Effector CD8-positive, alpha-beta T cell (primary cell): ENCODE results near the gene ACTR6.
"Not testable (repeated sequence)": the region's sequence is repeated elsewhere in the genome, so short reads cannot be mapped to it uniquely, and the experiment has no call there.

Experiments used
- DNase-seq: peaks from one replicate; lab custom pipeline; 2025; lab: John Stamatoyannopoulos, UW

Gene ACTR6

DNA sequence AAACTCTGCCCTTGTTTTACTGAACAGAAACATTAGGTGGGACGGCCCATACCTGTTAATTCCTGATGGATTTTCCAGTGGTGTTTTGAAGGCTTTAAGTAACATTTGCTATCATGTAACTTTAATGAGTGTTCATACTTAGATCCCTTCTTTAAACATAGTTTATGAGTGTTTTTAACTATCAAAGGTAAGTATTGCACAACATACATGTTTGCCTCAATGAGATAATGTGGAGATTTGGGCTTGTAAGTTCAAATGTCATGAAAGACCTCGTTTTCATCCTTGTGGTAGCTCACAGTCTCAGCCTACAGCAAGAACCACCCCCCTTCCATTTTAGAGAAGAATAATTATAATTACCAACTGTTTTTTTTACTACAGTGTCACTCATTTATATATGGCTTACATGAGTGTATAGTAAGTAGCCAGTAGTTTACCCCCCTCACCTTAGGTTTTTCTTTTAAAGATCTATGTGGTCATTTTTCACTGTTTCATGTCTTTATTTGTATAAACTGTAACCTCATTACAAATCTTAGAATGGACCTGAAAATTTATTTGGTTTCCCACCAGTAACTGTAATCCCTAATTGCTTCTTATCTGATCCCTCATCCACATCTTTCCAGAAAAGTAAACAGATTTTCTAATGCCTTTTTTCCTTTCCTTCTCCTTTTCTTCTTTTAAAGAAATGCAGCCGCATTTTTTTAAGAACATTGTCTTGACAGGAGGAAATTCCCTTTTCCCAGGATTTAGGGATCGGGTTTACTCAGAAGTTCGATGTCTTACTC lies 18.9 kb downstream of the ACTR6 start:
- no peak for DNase-seq

DNA sequence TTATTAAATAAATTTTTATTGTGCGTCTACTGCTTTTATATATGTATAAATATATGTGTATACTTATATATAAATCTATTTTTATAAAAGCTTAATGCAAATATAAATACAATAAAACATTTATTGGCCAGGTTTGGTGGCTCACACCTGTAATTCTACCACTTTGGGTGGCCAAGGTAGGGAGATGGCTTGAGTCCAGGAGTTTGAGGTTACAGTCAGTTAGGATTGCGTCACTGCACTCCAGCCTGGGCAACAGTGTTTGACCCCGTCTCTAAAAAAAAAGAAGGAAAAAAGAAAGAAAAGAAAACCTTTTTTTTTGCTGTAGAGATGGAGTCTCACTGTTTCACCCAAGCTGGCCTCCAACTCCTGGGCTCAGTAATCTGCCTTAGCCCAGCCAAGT lies 20.9 kb downstream of the ACTR6 start:
- DNase-seq: no peak

DNA sequence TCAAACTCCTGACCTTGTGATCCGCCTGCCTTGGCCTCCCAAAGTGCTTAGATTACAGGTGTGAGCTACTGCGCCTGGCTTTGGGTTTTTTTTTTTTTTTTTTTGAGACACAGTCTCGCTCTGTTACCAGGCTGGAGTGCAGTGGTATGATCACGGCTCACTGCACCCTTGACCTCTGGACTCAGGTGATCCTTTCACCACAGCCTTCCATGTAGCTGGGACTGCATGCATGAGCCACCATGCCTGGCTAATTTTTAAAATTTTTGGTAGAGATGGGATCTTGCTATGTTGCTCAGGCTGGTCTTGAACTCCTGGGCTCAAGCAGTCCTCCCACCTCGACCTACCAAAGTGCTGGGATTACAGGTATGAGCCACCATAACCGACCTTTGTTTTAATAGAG lies 21.6 kb downstream of the ACTR6 start:
- not testable (repeated sequence) for DNase-seq

DNA sequence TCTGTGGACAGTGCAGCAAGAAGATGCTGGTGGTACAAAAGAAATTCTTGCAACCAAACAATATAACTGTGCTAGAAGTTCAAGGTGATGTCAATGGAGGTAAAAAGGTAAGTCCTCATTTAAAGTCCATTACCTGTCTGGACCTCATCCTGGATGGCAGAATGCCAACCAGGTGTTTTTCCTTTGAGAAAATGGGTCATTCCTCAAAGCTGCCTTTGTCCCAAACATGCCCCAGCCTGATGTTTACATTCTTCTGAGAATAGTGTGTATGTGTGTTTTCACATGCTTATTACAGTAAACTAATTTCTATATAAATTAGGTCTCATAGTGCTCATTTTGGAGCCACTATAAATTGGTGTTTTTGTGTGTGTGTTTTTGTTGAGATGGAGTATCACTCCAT lies 24.9 kb downstream of the ACTR6 start:
- no peak for DNase-seq

DNA sequence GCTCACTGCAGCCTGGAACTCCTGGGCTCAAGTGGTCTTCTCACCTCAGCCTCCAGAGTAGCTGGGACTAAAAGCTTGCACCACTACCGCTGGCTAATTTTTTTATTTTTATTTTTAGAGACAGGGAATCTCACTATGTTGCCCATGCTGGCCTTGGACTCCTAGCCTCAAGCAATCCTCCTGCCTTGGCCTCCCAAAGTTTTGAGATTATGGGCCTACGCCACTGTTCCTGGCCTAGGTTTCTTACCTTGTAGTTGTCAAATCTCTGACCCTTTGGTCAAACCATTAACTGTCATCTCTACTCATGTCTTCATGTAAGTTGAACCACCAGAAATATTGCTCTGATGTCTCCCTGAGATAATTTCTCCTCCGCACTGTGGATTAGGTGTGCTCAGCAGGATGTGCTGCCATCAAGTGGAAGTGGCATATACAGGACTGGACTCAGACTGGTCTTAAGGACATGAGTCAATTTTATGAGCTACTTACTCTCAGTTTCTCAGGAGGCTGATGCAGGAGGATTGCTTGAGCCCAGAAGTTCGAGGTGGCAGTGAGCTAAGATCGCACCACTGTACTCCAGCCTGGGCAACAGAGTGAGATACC lies 28.5 kb downstream of the ACTR6 start:
- DNase-seq: no peak

DNA sequence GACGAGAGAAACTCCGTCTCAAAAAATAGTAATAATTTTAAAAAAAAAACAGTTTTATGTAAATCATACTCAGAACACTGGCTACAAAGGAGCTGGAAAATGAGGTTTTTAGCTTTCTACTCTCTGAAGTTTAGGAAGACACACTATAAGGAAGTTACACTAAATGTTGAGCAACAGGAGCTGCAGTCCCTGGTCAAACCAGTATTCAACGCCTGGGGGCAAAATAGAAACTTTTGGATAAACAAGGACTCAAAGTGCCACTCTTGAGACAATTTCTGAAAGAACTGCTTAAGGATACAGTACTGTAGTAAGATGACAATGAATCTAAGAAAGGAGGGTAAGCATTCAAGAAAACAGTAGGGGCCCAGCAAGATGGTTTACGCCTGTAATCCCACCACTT lies 29.3 kb downstream of the ACTR6 start:
- no peak for DNase-seq

DNA sequence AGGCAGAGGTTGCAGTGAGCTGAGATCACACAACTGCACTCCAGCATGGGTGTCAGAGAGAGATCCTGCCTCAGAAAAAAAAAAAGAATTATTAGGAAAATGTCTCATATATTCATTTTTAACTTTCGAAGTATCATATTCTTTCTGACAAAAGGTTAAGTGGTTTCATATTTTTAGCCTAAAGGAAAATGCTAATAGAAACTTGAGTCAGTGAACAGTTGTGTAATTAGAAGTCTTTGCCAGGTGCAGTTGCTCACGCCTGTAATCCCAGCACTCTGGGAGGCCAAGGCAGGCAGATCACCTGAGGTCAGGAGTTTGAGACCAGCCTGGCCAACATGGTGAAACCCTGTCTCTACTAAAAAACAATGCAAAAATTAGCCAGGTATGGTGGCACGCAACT lies 31.3 kb downstream of the ACTR6 start:
- DNase-seq: not testable (repeated sequence)

DNA sequence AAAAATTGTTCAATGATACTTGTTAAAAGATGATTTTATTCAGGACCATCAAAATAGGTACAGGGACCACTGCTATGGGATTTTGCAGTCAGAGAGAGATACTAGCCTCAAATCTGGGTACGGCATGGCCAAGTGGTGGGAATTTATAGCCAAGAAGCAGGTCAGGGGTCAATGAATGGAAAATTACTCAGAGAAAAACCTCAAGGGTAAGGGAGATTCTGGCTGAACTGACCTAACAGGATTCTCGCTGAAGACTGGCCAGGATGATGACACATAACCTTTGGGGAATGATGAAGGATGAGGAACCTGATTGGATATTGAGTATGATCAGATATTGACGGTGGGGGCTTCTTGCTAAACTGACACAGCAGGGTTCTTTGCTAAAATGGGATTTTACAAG lies 33.6 kb downstream of the ACTR6 start:
- DNase-seq: no peak

DNA sequence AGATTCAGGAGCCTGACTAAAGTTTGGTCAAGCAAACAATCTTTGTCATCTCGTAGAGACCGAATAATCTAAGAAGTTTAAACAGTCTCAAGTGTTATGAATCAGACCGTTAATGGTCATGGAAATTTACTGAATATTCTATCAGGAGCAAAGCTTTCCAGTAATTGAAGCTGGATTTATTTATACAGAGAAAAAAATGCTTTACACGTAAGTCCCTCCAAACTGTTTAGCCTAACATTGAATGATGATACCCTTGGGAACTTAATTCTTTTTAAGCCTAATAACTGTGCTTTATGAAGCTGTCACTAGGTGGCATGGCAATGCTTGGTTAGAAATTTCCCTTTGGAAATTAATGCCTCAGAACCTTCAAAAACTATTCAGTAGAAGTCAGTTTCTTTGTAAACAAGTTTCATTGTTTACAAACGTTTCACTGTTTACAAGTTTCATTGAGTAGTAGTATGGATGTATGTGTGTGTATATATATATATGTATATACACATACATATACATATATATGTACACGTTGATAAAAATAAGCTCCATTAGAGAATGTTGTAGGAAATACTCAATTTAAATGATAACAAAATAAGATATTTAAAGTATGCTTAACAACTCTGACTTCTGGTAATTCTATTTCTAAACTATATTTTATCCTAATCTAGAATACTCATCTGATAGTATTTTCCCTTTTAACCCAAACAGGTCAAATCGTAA lies 34.1 kb downstream of the ACTR6 start:
- no peak for DNase-seq

DNA sequence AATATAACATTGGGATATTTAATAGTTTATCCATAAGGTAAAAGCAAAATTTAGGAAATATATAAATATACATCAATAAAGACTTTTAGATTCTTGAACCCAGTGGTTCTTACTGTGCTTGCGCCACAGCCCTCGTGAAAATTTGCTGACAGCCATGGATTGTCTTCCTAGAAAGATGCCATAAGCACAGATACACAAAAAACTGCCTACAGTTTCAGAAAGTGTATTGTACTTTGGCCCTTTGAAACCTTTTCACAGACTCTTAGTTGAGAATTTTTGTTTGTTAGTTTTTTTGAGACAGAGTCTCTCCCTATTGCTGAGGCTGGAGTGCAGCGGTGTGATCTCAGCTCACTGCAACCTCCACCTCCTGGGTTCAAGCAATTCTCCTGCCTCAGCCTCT lies 38.2 kb downstream of the ACTR6 start:
- DNase-seq: no peak

DNA sequence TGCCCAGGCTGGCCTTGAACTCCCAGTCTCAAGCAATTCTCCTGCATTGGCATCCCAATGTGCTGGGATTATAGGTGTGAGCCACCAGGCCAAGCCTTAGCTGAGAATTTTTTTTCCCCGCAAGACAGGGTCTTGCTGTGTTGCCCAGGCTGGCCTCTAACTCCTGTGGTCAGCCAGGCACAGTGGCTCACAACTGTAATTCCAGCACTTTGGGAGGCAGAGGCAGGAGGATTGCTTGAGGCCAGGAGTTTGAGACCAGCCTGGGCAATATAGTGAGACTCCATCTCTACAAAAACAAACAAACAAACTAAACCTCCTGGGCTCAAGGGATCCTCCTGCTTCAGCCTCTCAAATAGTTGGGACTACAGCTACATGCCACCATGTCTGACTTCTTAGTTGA lies 39.0 kb downstream of the ACTR6 start:
- no peak for DNase-seq

DNA sequence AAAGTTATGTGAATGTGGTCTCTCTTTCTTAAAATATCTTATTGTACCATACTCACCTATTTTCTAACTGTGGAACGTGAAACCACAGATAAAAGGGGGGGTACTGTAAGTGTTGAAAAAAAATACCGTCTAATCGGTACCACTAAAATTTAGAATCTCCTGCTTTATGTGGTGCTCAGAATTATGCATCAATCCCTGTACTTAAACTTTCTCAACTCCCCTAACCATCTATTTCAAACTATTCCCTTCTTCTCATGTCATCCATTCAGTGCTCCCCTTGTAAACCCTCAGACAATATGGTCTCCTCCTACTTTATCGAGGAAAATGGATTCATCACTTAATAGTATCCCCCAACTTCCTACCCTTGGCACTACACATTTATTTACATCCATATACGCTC lies 42.5 kb downstream of the ACTR6 start:
- DNase-seq: no peak

DNA sequence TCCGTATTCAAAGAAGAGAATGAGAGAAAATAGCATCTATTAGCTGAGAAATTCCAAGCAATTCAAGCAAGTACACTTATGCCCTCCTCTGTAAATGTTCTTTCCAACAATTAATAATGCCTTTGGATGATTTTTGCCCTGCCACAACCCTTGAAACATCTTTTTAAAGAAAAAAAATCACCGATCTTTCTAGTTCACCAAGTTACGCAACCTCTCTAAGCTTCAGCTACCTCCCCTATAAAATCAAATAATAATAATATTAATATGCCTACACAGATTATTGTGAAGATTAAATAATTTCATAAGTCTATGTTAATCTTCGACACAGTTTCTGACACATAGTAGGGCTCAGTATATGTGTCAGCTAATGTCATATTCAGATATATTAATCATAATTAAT lies 47.1 kb downstream of the ACTR6 start:
- no peak for DNase-seq

DNA sequence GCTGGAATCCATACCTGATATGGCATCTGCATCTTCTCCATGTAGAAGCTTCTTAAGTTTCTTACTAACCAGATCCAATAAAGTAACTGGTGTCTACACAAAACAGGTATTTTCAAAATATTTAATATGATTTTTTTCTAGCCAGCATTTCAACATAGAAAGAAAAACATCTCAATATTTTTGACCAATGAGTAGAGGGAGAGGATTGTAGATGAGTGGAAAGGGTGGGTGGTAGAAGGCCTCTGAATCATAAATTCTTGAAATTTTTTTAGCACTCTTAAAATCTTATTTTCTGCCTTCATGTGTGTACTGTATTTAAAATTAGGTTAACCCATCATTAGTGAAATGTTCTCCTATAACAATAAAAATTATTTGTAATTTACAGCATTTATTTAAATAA lies 48.3 kb downstream of the ACTR6 start:
- no peak for DNase-seq

DNA sequence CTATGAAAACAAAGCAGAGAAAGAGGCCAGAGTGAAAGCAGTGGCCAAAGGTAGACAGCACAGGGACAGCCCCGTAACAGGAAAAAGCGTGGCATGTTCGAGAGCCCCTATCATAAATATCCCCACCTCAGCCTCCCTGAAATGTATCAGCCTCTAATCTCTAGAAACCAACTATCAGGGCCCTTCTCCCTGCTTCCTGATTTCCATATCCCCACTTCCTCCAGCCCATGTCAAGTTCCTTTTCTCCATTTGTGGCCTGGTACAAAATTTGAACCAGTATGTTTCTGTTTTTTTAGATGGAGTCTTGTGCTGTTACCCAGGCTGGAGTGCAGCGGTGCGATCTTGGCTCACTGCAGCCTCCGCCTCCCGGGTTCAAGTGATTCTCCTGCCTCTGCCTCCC lies 49.3 kb downstream of the ACTR6 start:
- no peak for DNase-seq

DNA sequence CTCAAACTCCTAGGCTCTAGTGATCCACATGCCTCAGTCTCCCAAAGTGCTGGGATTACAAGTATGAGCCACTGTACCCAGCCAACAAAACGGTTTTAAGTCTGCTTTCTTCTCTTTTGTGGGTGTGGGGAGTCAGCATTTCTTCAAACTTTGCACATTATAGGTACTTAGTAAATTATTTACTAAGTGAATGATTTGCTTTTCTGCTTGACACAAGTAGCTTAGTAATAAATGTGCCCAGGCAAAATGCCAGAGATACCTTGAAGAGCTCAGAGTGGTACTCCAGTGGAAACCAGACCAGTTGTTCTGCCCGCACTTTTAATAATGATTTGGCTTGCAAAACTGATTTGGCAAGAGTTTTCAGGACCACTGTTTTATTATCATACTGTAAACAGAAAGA lies 51.3 kb downstream of the ACTR6 start:
- no peak for DNase-seq

DNA sequence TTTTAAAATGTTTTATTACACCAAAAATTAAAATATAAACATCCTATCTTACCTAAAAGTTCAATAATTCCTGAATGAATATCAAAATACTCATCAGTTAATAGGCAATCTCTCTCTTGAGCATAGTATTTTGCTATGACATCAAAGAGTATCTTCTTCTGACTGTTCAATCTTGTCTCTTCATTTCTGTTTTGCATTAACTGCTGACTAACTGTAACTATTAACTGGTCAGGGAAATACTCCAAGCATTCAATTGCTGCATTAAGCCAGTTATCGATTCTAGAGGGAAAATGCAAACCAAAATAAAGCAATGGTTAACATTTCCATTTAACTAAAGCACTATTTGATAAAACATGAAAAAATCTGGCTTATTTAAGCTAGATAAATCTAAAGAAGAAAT lies 52.8 kb downstream of the ACTR6 start:
- no peak for DNase-seq

DNA sequence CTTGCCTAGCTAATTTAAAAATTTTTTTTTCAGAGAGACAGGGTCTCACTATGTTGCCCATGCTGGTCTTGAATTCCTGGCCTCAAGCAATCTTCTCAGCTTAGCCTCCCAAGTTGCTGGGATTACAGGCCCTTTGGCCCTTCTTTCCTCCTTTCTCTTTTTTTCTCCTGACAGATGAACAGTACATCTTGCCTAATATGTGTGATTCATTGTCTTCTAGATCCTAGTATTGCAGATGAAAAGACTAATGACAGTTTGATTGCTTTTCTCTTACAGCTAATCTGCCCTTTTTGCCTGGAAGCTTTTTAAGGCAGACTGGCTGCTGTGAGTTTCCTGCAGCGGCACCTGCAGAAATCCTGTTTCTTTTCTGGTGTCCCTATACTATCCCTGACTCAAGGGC lies 54.3 kb downstream of the ACTR6 start:
- no peak for DNase-seq

DNA sequence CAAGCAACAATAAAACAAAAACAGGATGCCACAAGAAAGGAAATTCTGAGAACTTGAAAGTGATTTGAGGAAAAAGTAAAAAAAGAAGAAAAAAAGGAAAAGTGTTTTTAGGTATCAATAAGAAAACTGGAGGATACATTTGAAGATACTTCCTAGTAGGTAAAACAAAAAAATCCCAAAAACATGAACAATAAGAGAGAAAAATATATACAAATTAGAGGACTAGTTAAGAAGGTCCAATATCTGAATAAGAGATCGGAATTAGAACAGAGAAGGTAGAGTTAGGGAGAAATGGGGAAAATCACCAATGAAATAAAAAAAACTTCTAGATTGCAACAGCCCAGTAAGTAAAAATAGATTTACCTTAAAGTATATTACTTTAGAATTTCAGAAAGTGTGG lies 57.5 kb downstream of the ACTR6 start:
- DNase-seq: no peak

DNA sequence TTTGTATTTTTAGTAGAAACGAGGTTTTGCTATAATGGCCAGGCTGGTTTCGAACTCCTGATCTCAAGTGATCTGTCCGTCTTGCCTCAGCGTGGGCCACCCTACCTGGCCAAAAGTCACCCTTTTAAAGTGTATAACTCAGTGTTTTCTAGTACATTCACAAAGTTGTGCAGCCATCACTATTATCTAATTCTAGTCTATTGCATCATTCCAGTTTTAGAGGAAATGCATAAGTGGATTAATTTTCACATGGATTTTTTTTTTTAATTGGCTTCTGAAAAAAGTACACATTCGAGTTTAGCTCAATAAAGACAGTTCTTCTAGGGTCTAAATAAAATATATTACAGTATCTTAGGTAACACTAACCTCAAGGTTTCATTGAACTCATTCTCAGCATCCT lies 62.5 kb downstream of the ACTR6 start:
- DNase-seq: no peak

DNA sequence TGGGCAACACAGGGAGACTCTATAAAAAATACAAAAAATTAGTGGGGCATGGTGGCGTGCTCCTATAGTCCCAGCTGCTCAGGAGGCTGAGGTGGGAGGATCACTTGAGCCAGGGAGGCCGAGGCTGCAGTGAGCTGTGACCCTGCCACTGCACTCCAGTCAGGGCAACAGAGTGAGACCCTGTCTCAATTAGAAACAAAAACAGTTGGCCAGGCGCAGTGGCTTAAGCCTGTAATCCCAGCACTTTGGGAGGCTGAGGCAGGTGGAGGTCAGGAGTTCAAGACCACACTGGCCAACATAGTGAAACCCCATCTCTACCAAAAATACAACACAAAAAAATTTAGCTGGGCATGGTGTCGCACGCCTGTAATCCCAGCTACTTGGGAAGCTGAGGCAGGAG lies 64.5 kb downstream of the ACTR6 start:
- not testable (repeated sequence) for DNase-seq

DNA sequence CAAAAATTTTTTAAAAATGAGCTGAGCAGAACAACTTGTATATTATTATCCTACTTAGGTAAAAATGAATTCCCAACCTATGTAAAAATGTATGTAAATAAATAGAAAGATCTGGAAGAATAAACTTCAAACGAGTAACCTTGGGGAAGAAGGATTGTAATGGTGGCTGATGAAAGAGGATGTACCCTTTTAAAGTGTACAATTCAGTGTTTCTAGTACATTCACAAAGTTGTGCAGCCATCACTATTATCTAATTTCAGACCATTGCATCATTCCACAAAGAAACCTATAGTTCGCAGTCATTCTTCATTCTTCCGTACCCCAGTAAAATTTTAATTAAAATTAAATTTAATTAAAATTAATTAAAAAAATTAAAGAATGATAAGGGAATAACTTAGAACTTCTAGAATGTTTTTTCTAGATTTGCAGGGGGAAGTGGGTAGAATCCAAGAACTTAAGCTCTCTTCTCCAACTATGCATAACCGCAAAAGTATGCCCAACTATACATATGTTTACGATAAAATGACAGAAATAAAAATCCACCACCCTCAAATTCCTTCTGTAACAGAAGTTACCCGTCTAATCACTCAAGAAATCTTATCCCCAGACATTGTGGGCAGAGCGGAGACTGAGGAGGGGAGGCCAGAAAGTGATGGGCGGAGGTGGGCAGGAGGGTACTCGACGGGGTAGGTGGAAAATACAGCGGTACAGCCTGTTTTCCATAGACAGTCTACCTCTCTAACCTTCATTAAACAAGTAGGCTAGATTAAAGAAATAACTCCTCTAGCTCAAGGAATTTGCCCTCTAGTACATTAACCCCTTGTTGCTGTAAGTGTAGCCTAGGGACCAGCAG lies 65.3 kb downstream of the ACTR6 start:
- no peak for DNase-seq

DNA sequence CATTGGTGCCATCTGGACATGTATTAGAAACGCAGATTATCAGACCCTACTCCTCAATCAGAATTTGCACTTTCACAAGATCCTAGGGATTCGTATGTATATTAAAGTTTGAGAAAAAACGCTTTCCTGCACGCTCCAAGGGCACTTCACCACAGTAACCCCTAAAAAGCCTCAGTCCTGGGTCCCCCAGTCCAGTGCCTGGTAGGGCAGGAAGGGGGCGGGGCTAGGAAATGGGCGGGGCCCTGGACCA lies 65.9 kb downstream of the ACTR6 start:
- DNase-seq: no peak
